WTC11 (cell line): ENCODE measurements around the gene UAP1. TPM values are rescaled to one million over a fixed set of nuclear protein-coding genes. Genes with fewer than 3 reads are reported as not detected.
A peak's percentile ranks its signal among the peaks of the same experiment; 100 is the strongest.

ENCODE experiments used
- ATAC-seq: fragments of 200-7000 bp; cut with Tn5 transposase; 2 replicates; pipeline ENCODE4 v1.10.0; 2021; ENCODE audit warnings: mild to moderate bottlenecking, moderate library complexity
- CTCF ChIA-PET: fragments of 300-600 bp; sonication (Branson Sonifier 250); formaldehyde crosslinking; loops from one replicate; lab custom pipeline; 2021; ENCODE audit warnings: antibody characterized with exemption; lab: Charles Lee
- POLR2A ChIA-PET: fragments of 350-600 bp; sonication (Branson Sonifier 250); formaldehyde crosslinking; loops from one replicate; lab custom pipeline; 2021; ENCODE audit warnings: antibody characterized with exemption; lab: Charles Lee
- DNase-seq: peaks from one replicate; pipeline ENCODE4 v3.0.0; 2021; ENCODE audit warnings: low spot score
- H3K27ac Mint-ChIP-seq: 2 replicates; pipeline ENCODE4 v1.8.0; 2021; ENCODE audit warnings: mixed read lengths
- H3K27me3 Mint-ChIP-seq: 2 replicates; pipeline ENCODE4 v1.8.0; 2021; ENCODE audit warnings: low read depth, mild to moderate bottlenecking, moderate library complexity, mixed read lengths
- H3K36me3 Mint-ChIP-seq: 2 replicates; pipeline ENCODE4 v1.8.0; 2021; ENCODE audit warnings: mixed read lengths
- H3K4me1 Mint-ChIP-seq: 2 replicates; pipeline ENCODE4 v1.8.0; 2022; ENCODE audit warnings: mixed read lengths
- H3K4me3 Mint-ChIP-seq: 2 replicates; pipeline ENCODE4 v1.8.0; 2021; ENCODE audit warnings: mild to moderate bottlenecking, moderate library complexity, mixed read lengths
- H3K9me3 Mint-ChIP-seq: 2 replicates; pipeline ENCODE4 v1.8.0; 2021; ENCODE audit warnings: mixed read lengths
- ELF4 ChIP-seq: sonication (generic); formaldehyde crosslinking; IDR thresholded peaks from 2 replicates; pipeline ENCODE4 v1.8.1; 2022; ENCODE audit warnings: low read depth, mild to moderate bottlenecking, moderate library complexity, missing genetic modification reagents
- EMX1 ChIP-seq: fragments of 250-450 bp; sonication (Bioruptor Pico); IDR thresholded peaks from 2 replicates; pipeline ENCODE4 v1.8.0; 2021; ENCODE audit warnings: mild to moderate bottlenecking
- GABPB1 ChIP-seq: sonication (generic); formaldehyde crosslinking; IDR thresholded peaks from 2 replicates; pipeline ENCODE4 v1.8.1; 2023; ENCODE audit warnings: mild to moderate bottlenecking, missing genetic modification reagents
- GRHL2 ChIP-seq: fragments of 250-450 bp; sonication (Bioruptor Pico); IDR thresholded peaks from 2 replicates; pipeline ENCODE4 v1.8.0; 2022; ENCODE audit warnings: mild to moderate bottlenecking, moderate library complexity; ENCODE audit not compliant: insufficient replicate concordance, severe bottlenecking
- IRF2 ChIP-seq: sonication (generic); formaldehyde crosslinking; IDR thresholded peaks from 2 replicates; pipeline ENCODE4 v1.8.0; 2022; ENCODE audit warnings: low read depth, missing genetic modification reagents, borderline replicate concordance
- NFATC4 ChIP-seq: fragments of 250-450 bp; sonication (Bioruptor Pico); IDR thresholded peaks from 2 replicates; pipeline ENCODE4 v1.9.0; 2021; ENCODE audit warnings: mild to moderate bottlenecking
- NFE2L1 ChIP-seq: sonication (generic); formaldehyde crosslinking; IDR thresholded peaks from 2 replicates; pipeline ENCODE4 v1.8.1; 2023; ENCODE audit warnings: missing genetic modification reagents
- PRRX2 ChIP-seq: fragments of 250-450 bp; sonication (Bioruptor Pico); IDR thresholded peaks from 2 replicates; pipeline ENCODE4 v1.8.0; 2021; ENCODE audit warnings: mild to moderate bottlenecking
- SMAD4 ChIP-seq: sonication (generic); formaldehyde crosslinking; IDR thresholded peaks from 2 replicates; pipeline ENCODE4 v1.8.0; 2022; ENCODE audit warnings: mild to moderate bottlenecking, missing genetic modification reagents
- TCF7 ChIP-seq: sonication (generic); formaldehyde crosslinking; IDR thresholded peaks from 2 replicates; pipeline ENCODE4 v1.8.0; 2022; ENCODE audit warnings: mild to moderate bottlenecking, low read depth, missing genetic modification reagents, moderate library complexity
- TEAD1 ChIP-seq: sonication (generic); formaldehyde crosslinking; IDR thresholded peaks from 2 replicates; pipeline ENCODE4 v1.8.0; 2022; ENCODE audit warnings: mild to moderate bottlenecking, missing genetic modification reagents
- ZBTB21 ChIP-seq: sonication (generic); formaldehyde crosslinking; IDR thresholded peaks from 2 replicates; pipeline ENCODE4 v1.8.1; 2023; ENCODE audit warnings: mild to moderate bottlenecking, missing genetic modification reagents, borderline replicate concordance
- ZNF138 ChIP-seq: sonication (generic); formaldehyde crosslinking; conservative IDR thresholded peaks from 2 replicates; pipeline ENCODE4 v1.8.1; 2022; ENCODE audit warnings: mild to moderate bottlenecking, moderate library complexity, missing genetic modification reagents
- ZNF317 ChIP-seq: sonication (generic); formaldehyde crosslinking; IDR thresholded peaks from 2 replicates; pipeline ENCODE4 v1.8.1; 2023; ENCODE audit warnings: low read depth, mild to moderate bottlenecking, moderate library complexity, missing genetic modification reagents, borderline replicate concordance
- ZNF423 ChIP-seq: fragments of 250-450 bp; sonication (Bioruptor Pico); IDR thresholded peaks from 2 replicates; pipeline ENCODE4 v2.1.2; 2022; ENCODE audit warnings: mild to moderate bottlenecking, moderate library complexity
- total RNA-seq: library from RNA; stranded (reverse); gene quantifications from 3 replicates; pipeline ENCODE4 v1.2.3, GENCODE V29; 2021
- TF ChIP-seq, protein P1 (sequence below): fragments of 250-450 bp; sonication (Bioruptor Pico); IDR thresholded peaks from 2 replicates; pipeline ENCODE4 v1.9.0; 2021; ENCODE audit warnings: mild to moderate bottlenecking
- TF ChIP-seq, protein P2 (sequence below): fragments of 250-450 bp; sonication (Bioruptor Pico); IDR thresholded peaks from 2 replicates; pipeline ENCODE4 v1.8.0; 2021; ENCODE audit warnings: mild to moderate bottlenecking
- TF ChIP-seq, protein P3 (sequence below): sonication (generic); formaldehyde crosslinking; IDR thresholded peaks from 2 replicates; pipeline ENCODE4 v1.8.0; 2022; ENCODE audit warnings: mild to moderate bottlenecking, missing genetic modification reagents
- TF ChIP-seq, protein P4 (sequence below): sonication (generic); formaldehyde crosslinking; IDR thresholded peaks from 2 replicates; pipeline ENCODE4 v1.8.0; 2023; ENCODE audit warnings: missing genetic modification reagents, mild to moderate bottlenecking, borderline replicate concordance
- TF ChIP-seq, protein P5 (sequence below): sonication (generic); formaldehyde crosslinking; IDR thresholded peaks from 2 replicates; pipeline ENCODE4 v1.8.1; 2022; ENCODE audit warnings: low read depth, missing genetic modification reagents, borderline replicate concordance

UAP1 gene
- total RNA-seq, 1 experiment from 2014 or later, result 31.1 TPM

DNA sequence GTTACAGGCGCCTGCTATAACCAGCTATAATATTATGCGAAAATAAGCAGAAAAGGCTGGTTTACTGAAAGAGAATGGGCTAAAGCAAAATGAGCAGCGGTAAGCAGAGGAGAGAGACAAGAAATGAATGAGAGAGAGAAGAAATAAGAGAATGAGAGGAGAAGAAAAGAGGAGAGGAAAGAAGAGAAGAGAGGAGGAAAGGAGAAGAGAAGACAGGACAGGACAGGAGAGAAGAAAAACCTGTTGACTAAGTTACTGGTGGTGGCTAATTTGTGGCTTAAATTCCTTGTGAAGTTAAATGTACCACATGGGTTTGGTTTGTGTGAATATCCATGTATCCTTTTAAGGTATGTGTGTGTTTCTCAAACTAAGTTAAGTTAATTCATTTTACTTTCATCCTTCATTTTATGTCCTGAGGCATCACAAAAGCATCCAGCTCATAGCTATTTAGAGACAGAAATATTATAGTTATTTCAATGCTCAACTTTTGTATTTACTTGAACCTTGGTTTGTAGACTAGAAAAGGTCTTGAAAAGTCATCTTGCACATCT is 67.6 kb downstream of the UAP1 start:
- DNase-seq (no peak), ATAC-seq (no peak)
- no peaks in the 10 kb centered on the region for H3K9me3 Mint-ChIP-seq
- no peaks in the 10 kb centered on the region for H3K36me3 Mint-ChIP-seq
- H3K27ac Mint-ChIP-seq, result no peak overlapping the region
- ChIA-PET POLR2A (no interaction called here), CTCF (interaction anchor here (1.4 kb wide), 1 partner anchor 171 kb away, joined by 4 read pairs; no protein-coding TSS in a partner anchor)
- TF ChIP-seq ZNF423, result no peak
- no peak for TF ChIP-seq TEAD1 (CRISPR knock-in tag)
- no peak for TF ChIP-seq GRHL2 (CRISPR knock-in tag)
- no peaks in the 10 kb centered on the region for H3K27me3 Mint-ChIP-seq
- peaks cover 21% of the 10 kb centered on the region for H3K4me1 Mint-ChIP-seq
- H3K4me3 Mint-ChIP-seq, result no peak overlapping the region

DNA sequence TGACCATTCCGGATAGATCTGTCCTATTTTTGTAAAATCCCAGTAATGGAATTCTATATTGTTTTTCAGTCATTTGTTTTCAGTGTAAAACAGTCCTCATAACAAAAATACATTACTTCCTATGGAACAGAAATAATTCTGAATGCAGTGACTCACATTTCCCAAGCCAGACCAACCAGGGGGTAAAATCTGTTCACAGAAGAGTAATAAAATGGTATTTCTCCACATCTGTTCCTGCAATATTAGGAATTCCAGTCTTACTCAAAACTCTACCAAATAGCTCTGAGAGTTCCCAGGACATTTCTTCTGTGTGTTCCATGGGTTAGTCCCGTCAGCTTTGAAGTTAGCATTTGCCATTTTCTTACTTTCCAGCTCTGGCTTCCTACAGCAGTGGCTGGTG is 68.1 kb downstream of the UAP1 start:
- H3K4me1 Mint-ChIP-seq, result peaks cover 21% of the 10 kb centered on the region
- TF ChIP-seq ZNF138 (CRISPR knock-in tag), result no peak
- no peak for TF ChIP-seq SMAD4 (CRISPR knock-in tag)
- TF ChIP-seq GABPB1 (CRISPR knock-in tag), result no peak
- TF ChIP-seq, protein P1, sequence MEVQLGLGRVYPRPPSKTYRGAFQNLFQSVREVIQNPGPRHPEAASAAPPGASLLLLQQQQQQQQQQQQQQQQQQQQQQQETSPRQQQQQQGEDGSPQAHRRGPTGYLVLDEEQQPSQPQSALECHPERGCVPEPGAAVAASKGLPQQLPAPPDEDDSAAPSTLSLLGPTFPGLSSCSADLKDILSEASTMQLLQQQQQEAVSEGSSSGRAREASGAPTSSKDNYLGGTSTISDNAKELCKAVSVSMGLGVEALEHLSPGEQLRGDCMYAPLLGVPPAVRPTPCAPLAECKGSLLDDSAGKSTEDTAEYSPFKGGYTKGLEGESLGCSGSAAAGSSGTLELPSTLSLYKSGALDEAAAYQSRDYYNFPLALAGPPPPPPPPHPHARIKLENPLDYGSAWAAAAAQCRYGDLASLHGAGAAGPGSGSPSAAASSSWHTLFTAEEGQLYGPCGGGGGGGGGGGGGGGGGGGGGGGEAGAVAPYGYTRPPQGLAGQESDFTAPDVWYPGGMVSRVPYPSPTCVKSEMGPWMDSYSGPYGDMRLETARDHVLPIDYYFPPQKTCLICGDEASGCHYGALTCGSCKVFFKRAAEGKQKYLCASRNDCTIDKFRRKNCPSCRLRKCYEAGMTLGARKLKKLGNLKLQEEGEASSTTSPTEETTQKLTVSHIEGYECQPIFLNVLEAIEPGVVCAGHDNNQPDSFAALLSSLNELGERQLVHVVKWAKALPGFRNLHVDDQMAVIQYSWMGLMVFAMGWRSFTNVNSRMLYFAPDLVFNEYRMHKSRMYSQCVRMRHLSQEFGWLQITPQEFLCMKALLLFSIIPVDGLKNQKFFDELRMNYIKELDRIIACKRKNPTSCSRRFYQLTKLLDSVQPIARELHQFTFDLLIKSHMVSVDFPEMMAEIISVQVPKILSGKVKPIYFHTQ, result no peak
- TF ChIP-seq ZBTB21 (CRISPR knock-in tag), result no peak
- TF ChIP-seq ZNF317 (CRISPR knock-in tag), result no peak
- TF ChIP-seq, protein P2, sequence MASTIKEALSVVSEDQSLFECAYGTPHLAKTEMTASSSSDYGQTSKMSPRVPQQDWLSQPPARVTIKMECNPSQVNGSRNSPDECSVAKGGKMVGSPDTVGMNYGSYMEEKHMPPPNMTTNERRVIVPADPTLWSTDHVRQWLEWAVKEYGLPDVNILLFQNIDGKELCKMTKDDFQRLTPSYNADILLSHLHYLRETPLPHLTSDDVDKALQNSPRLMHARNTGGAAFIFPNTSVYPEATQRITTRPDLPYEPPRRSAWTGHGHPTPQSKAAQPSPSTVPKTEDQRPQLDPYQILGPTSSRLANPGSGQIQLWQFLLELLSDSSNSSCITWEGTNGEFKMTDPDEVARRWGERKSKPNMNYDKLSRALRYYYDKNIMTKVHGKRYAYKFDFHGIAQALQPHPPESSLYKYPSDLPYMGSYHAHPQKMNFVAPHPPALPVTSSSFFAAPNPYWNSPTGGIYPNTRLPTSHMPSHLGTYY (CRISPR knock-in tag), result no peak
- TF ChIP-seq, protein P3, sequence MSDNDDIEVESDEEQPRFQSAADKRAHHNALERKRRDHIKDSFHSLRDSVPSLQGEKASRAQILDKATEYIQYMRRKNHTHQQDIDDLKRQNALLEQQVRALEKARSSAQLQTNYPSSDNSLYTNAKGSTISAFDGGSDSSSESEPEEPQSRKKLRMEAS (CRISPR knock-in tag), result no peak
- TF ChIP-seq NFE2L1 (CRISPR knock-in tag), result no peak
- TF ChIP-seq PRRX2 (CRISPR knock-in tag), result no peak
- TF ChIP-seq NFATC4 (CRISPR knock-in tag), result no peak
- no peak for TF ChIP-seq IRF2 (CRISPR knock-in tag)
- no peak for TF ChIP-seq EMX1 (CRISPR knock-in tag)
- TF ChIP-seq, all 79 proteins: peak for 0
- DNase-seq (no peak), ATAC-seq (no peak)
- ChIA-PET POLR2A (no interaction called here), CTCF (interaction anchor here (1.4 kb wide), 1 partner anchor 171 kb away, joined by 4 read pairs; no protein-coding TSS in a partner anchor)
- Mint-ChIP-seq H3K9me3 (no peaks in the 10 kb centered on the region), H3K36me3 (no peaks in the 10 kb centered on the region), H3K27me3 (no peaks in the 10 kb centered on the region), H3K27ac (no peak overlapping the region), H3K4me3 (no peak overlapping the region)

DNA sequence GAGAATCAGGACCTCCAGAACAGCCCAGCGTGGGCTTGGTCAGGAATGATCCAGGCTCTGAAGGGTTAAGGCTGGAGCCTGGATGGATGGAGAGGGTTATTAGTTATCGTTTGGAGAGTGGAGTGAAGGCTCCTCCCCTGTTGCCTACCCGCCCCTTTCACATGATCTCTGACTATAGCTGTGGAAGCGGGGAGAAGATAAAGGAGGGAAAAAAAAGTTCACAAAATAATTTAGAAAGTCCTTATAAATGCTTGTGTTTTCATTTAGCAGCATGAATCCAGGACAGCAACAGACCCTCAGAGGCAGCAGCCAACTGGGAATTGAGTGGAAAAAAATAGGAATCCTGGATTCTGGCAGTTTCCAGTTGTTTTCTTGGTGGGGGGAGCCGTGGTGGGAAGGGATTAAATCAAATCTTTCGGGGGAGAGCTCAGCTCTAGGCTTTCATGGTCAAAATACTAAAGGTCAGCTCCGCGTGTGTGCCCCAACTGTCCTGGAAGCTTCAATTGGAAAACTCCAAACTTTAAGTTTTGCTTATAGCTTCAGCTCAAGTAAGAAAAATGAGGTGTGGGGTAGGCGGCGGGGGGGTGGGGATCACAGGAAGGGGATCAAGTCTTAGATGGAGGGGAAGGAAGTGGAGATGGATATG is 70.1 kb downstream of the UAP1 start:
- Mint-ChIP-seq H3K4me1 (peaks cover 21% of the 10 kb centered on the region), H3K9me3 (no peaks in the 10 kb centered on the region), H3K27ac (peak overlapping the region; percentile 31; the same call in 1 of the 2 replicates), H3K4me3 (no peak overlapping the region), H3K27me3 (no peaks in the 10 kb centered on the region), H3K36me3 (no peaks in the 10 kb centered on the region)
- ChIA-PET POLR2A (no interaction called here), CTCF (interaction anchor here (0.6 to 1.1 kb wide), 3 partner anchors 12 to 46 kb away, joined by 3 read pairs; no protein-coding TSS in a partner anchor)
- ATAC-seq (no peak), DNase-seq (no peak)
- TF ChIP-seq TCF7 (CRISPR knock-in tag) (no peak), GRHL2 (CRISPR knock-in tag) (no peak), ELF4 (no peak)
- TF ChIP-seq, protein P4, sequence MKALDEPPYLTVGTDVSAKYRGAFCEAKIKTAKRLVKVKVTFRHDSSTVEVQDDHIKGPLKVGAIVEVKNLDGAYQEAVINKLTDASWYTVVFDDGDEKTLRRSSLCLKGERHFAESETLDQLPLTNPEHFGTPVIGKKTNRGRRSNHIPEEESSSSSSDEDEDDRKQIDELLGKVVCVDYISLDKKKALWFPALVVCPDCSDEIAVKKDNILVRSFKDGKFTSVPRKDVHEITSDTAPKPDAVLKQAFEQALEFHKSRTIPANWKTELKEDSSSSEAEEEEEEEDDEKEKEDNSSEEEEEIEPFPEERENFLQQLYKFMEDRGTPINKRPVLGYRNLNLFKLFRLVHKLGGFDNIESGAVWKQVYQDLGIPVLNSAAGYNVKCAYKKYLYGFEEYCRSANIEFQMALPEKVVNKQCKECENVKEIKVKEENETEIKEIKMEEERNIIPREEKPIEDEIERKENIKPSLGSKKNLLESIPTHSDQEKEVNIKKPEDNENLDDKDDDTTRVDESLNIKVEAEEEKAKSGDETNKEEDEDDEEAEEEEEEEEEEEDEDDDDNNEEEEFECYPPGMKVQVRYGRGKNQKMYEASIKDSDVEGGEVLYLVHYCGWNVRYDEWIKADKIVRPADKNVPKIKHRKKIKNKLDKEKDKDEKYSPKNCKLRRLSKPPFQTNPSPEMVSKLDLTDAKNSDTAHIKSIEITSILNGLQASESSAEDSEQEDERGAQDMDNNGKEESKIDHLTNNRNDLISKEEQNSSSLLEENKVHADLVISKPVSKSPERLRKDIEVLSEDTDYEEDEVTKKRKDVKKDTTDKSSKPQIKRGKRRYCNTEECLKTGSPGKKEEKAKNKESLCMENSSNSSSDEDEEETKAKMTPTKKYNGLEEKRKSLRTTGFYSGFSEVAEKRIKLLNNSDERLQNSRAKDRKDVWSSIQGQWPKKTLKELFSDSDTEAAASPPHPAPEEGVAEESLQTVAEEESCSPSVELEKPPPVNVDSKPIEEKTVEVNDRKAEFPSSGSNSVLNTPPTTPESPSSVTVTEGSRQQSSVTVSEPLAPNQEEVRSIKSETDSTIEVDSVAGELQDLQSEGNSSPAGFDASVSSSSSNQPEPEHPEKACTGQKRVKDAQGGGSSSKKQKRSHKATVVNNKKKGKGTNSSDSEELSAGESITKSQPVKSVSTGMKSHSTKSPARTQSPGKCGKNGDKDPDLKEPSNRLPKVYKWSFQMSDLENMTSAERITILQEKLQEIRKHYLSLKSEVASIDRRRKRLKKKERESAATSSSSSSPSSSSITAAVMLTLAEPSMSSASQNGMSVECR, result no peak
- TF ChIP-seq, protein P5, sequence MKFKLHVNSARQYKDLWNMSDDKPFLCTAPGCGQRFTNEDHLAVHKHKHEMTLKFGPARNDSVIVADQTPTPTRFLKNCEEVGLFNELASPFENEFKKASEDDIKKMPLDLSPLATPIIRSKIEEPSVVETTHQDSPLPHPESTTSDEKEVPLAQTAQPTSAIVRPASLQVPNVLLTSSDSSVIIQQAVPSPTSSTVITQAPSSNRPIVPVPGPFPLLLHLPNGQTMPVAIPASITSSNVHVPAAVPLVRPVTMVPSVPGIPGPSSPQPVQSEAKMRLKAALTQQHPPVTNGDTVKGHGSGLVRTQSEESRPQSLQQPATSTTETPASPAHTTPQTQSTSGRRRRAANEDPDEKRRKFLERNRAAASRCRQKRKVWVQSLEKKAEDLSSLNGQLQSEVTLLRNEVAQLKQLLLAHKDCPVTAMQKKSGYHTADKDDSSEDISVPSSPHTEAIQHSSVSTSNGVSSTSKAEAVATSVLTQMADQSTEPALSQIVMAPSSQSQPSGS (CRISPR knock-in tag), result no peak
